Stomach (tissue), 9 donors: ENCODE results near the gene DOCK2. TPM values are rescaled to one million over a fixed set of nuclear protein-coding genes. Genes with fewer than 3 reads are reported as not detected.

Experiments
- DNase-seq, 2 donors: peaks; one replicate each; pipeline versions ENCODE4 v3.0.0 to v3.0.0-alpha.2; 2013 to 2019
- H3K27ac ChIP-seq, 5 donors: fragments of 200-600 bp in 4 of 5; sonication (generic) in 4 of 5; one replicate each; pipeline ENCODE4 v1.5.1; 2013 to 2019; ENCODE audit warnings: mild to moderate bottlenecking in 1 of 5, moderate library complexity in 1 of 5
- H3K27me3 ChIP-seq, 3 donors: fragments of 200-600 bp; sonication (generic); one replicate each; pipeline ENCODE4 v1.5.1; 2017 to 2019; ENCODE audit warnings: mixed run types in 1 of 3
- H3K36me3 ChIP-seq, 4 donors: fragments of 200-600 bp; sonication (generic); 1 replicate in 3 of 4; 2 replicates in 1 of 4; pipeline ENCODE4 v1.5.1; 2016 to 2019
- H3K4me1 ChIP-seq, 4 donors: fragments of 200-600 bp; sonication (generic); one replicate each; pipeline ENCODE4 v1.5.1; 2016 to 2019
- H3K4me3 ChIP-seq, 4 donors: fragments of 200-600 bp; sonication (generic) in 3 of 4; one replicate each; pipeline ENCODE4 v1.5.1; 2016 to 2019; ENCODE audit warnings: mild to moderate bottlenecking in 1 of 4
- H3K9me3 ChIP-seq, 4 donors: fragments of 200-600 bp; sonication (generic); one replicate each; pipeline ENCODE4 v1.5.1; 2016 to 2019
- CTCF ChIP-seq, 7 experiments: fragments of 450-650 bp in 4 of 7; fragments of 200-600 bp in 3 of 7; sonication (generic) in 3 of 7; IDR thresholded peaks; one replicate each; pipeline ENCODE4 v1.5.1; 2016 to 2019; ENCODE audit warnings: antibody characterized with exemption in 7 of 7, control low read depth in 2 of 7, mild to moderate bottlenecking in 1 of 7
- EP300 ChIP-seq: sonication (generic); formaldehyde crosslinking; IDR thresholded peaks from one replicate; pipeline ENCODE4 v1.6.1; 2017; ENCODE audit warnings: antibody characterized with exemption
- POLR2A ChIP-seq, 4 donors: fragments of 450-650 bp; IDR thresholded peaks; one replicate each; pipeline ENCODE4 v1.6.1; 2016; ENCODE audit warnings: antibody characterized with exemption in 4 of 4, control low read depth in 2 of 4, mild to moderate bottlenecking in 1 of 4, moderate library complexity in 1 of 4
- POLR2AphosphoS5 ChIP-seq, 3 donors: sonication (generic); formaldehyde crosslinking; IDR thresholded peaks; one replicate each; pipeline ENCODE4 v1.6.1; 2016; ENCODE audit warnings: antibody characterized with exemption in 3 of 3
- WGBS, 5 donors: extraction: QIAGEN DNeasy Blood & Tissue Kit in 3 of 5; methylation state at CpG; one replicate each; pipeline versions ENCODE4 v1.1.5 to v1.1.7; 2013 to 2018; 5-methylcytosine and 5-hydroxymethylcytosine counted together
- intact Hi-C: fragments of 100-400 bp; cut with DNase I; formaldehyde crosslinking; loops from one replicate; pipeline ENCODE4 v1.15.1; 2023; ENCODE audit warnings: low total_unique reads
- polyA plus RNA-seq, 3 donors: library from polyadenylated mRNA; stranded (reverse); fragments of 200-250 nt; gene quantifications; one replicate each; pipeline ENCODE4 v1.2.3, GENCODE V29; 2013
- total RNA-seq, 5 donors: library from RNA; depleted of rRNA; stranded (reverse); fragments of >200 nt; gene quantifications; one replicate each; pipeline versions ENCODE4 v1.1.0 to v1.2.3, GENCODE V29; 2014 to 2016
- donor health status: healthy with polysubstance abuse.
- donor health status: Bipolar disorder and iron deficiency.
- donor health status: healthy.

The DOCK2 gene
- total and polyA plus RNA-seq, 8 donors: 2.1 to 50.2 (median 8.5) TPM

- Histone ChIP-seq H3K27ac (no peak overlapping the region), H3K36me3 (no peaks in the 10 kb centered on the region), H3K4me1 (no peaks in the 10 kb centered on the region), H3K9me3 (no peaks in the 10 kb centered on the region), H3K27me3 (no peaks in the 10 kb centered on the region), H3K4me3 (no peak overlapping the region)
- WGBS, 5 donors: 41 to 70% (median 60%) methylated on average over 3 of the region's 3 CpGs
- TF ChIP-seq POLR2A (IDR thresholded peaks at IDR 0.05) (no peak), CTCF (IDR thresholded peaks at IDR 0.05) (no peak), POLR2AphosphoS5 (IDR thresholded peaks at IDR 0.05) (no peak), EP300 (no peak)
- intact Hi-C loops: no loop called here
- no peak for DNase-seq
Measured at GRCh38 chr5:169740435-169740834, 103.4 kb downstream of the DOCK2 start.

- TF ChIP-seq CTCF (IDR thresholded peaks at IDR 0.05) (no peak), POLR2AphosphoS5 (IDR thresholded peaks at IDR 0.05) (no peak), POLR2A (IDR thresholded peaks at IDR 0.05) (no peak), EP300 (no peak)
- 64 to 74% (median 69%) methylated on average over 7 of the region's 7 CpGs for WGBS, 5 donors
- intact Hi-C loops: no loop called here
Measured at GRCh38 chr5:169742771-169743296, 105.8 kb downstream of the DOCK2 start.

GRCh38 chr5:169744336-169744735 is 107.3 kb downstream of the DOCK2 start:
- 73 to 94% (median 87%) methylated on average over 1 of the region's 1 CpG for WGBS, 5 donors
- Histone ChIP-seq H3K9me3 (no peaks in the 10 kb centered on the region), H3K4me1 (no peaks in the 10 kb centered on the region), H3K27me3 (no peaks in the 10 kb centered on the region), H3K4me3 (no peak overlapping the region), H3K36me3 (peaks cover 0 to 7% (median 0%) of the 10 kb centered on the region in 4 donors), H3K27ac (no peak overlapping the region)
- DNase-seq: no peak
- TF ChIP-seq POLR2AphosphoS5 (IDR thresholded peaks at IDR 0.05) (no peak), EP300 (no peak), CTCF (IDR thresholded peaks at IDR 0.05) (no peak), POLR2A (IDR thresholded peaks at IDR 0.05) (no peak)
- intact Hi-C loops: no loop called here

More at GRCh38 chr5:169742771-169743296, 105.8 kb downstream of the DOCK2 start:
- Histone ChIP-seq H3K27me3 (no peaks in the 10 kb centered on the region), H3K9me3 (no peaks in the 10 kb centered on the region), H3K27ac (no peak overlapping the region), H3K4me1 (no peaks in the 10 kb centered on the region), H3K36me3 (peaks cover 0 to 6% (median 0%) of the 10 kb centered on the region in 4 donors), H3K4me3 (no peak overlapping the region)
- DNase-seq: no peak

DNA sequence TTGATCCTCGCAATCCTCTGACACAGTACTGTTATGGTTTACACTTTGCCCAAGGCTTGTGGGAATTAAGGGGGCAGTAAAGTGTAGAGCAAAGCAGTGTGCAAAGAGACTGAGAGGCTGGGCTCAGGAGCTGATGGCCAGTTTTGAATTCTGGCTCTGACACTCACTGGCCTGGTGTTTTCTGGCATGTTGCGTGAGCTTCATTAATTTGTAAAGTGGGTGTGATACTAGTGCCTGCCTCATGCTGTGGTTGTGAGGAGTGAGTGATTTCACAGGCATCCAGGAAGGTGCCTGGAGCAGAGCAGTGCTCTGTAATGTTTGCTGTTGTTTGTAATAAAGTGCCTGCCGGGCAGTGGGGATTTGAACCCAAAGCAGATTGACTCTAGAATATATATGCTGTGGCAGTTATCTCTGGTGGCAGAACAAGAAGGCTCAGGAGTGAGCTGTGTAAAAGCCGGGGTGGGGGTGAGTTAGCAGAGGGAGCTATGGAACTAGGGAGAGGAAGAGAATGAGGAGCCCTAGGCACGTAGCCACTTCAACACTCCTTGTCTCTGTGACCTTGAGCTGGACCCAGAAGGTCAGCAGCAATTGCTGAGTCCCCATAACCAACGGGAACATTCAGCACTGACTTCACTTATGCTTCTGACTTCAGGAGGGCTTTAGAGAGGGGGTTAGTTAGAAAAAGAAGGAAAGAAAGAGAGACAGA is 108.5 kb downstream of the DOCK2 start:
- TF ChIP-seq POLR2AphosphoS5 (IDR thresholded peaks at IDR 0.05): no peak
- TF ChIP-seq POLR2A (IDR thresholded peaks at IDR 0.05): no peak
- TF ChIP-seq CTCF (IDR thresholded peaks at IDR 0.05): no peak
- TF ChIP-seq EP300: no peak
- Histone ChIP-seq H3K4me1 (no peaks in the 10 kb centered on the region), H3K4me3 (no peak overlapping the region), H3K9me3 (no peaks in the 10 kb centered on the region), H3K27ac (no peak overlapping the region), H3K36me3 (peaks cover 0 to 7% (median 0%) of the 10 kb centered on the region in 4 donors), H3K27me3 (peaks cover 0 to 7% (median 0%) of the 10 kb centered on the region in 3 donors)
- no peak for DNase-seq
- intact Hi-C loops: no loop called here
- 58 to 75% (median 65%) methylated on average over 6 of the region's 6 CpGs for WGBS, 5 donors
